DND-41 (cell line): ENCODE results near the gene STOX1.

Source experiments
- EZH2 ChIP-seq: IDR thresholded peaks from 3 replicates; pipeline ENCODE4 v1.6.1; 2012; ENCODE audit warnings: borderline replicate concordance, low read depth, mild to moderate bottlenecking, moderate library complexity, low read length, inconsistent platforms; ENCODE audit not compliant: severe bottlenecking
- TF ChIP-seq, protein P1 (sequence below): IDR thresholded peaks from 2 replicates; pipeline ENCODE4 v1.5.1; 2012; ENCODE audit warnings: borderline replicate concordance, low read length, moderate library complexity, mild to moderate bottlenecking; ENCODE audit not compliant: poor library complexity, severe bottlenecking; ENCODE audit errors: extremely low read depth

- TF ChIP-seq, protein P1, sequence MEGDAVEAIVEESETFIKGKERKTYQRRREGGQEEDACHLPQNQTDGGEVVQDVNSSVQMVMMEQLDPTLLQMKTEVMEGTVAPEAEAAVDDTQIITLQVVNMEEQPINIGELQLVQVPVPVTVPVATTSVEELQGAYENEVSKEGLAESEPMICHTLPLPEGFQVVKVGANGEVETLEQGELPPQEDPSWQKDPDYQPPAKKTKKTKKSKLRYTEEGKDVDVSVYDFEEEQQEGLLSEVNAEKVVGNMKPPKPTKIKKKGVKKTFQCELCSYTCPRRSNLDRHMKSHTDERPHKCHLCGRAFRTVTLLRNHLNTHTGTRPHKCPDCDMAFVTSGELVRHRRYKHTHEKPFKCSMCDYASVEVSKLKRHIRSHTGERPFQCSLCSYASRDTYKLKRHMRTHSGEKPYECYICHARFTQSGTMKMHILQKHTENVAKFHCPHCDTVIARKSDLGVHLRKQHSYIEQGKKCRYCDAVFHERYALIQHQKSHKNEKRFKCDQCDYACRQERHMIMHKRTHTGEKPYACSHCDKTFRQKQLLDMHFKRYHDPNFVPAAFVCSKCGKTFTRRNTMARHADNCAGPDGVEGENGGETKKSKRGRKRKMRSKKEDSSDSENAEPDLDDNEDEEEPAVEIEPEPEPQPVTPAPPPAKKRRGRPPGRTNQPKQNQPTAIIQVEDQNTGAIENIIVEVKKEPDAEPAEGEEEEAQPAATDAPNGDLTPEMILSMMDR = no peak
- TF ChIP-seq EZH2 = no peak
Measured at GRCh38 chr10:68800211-68800610, 27.1 kb upstream of the STOX1 start.
